Fibroblast of lung (primary cell): ENCODE measurements around the gene UHRF2. TPM values are rescaled to one million over a fixed set of nuclear protein-coding genes. Genes with fewer than 3 reads are reported as not detected.

ENCODE experiments used
- DNase-seq, 2 donors: peaks; one replicate each; pipeline versions ENCODE4 v3.0.0 to v3.0.0-alpha.2; 2010; ENCODE audit warnings: low read depth in 2 of 2
- H2AFZ ChIP-seq: 2 replicates; pipeline ENCODE4 v1.5.1; 2012; ENCODE audit warnings: low read length, control low read depth, inconsistent platforms
- H3K27ac ChIP-seq: 2 replicates; pipeline ENCODE4 v1.5.1; 2011; ENCODE audit warnings: low read length, control low read depth; ENCODE audit not compliant: insufficient read depth
- H3K27me3 ChIP-seq: 2 replicates; pipeline ENCODE4 v1.5.1; 2011; ENCODE audit warnings: mild to moderate bottlenecking, low read length; ENCODE audit not compliant: control insufficient read depth, insufficient read depth
- H3K36me3 ChIP-seq: 2 replicates; pipeline ENCODE4 v1.5.1; 2011; ENCODE audit warnings: low read length; ENCODE audit not compliant: control insufficient read depth, insufficient read depth
- H3K4me1 ChIP-seq: 2 replicates; pipeline ENCODE4 v1.5.1; 2011; ENCODE audit warnings: low read length; ENCODE audit not compliant: control insufficient read depth, insufficient read depth; ENCODE audit errors: extremely low read depth
- H3K4me2 ChIP-seq: 2 replicates; pipeline ENCODE4 v1.5.1; 2011; ENCODE audit warnings: low read length, control low read depth; ENCODE audit not compliant: insufficient read depth; ENCODE audit errors: extremely low read depth
- H3K4me3 ChIP-seq, 4 experiments: fragments of 200-600 bp in 1 of 4; sonication (generic) in 1 of 4; replicated peaks in 1 of 4; 2 replicates each; pipeline ENCODE4 v1.5.1; 2011 to 2016; ENCODE audit warnings: low read length in 4 of 4, low read depth in 3 of 4, mild to moderate bottlenecking in 3 of 4, control low read depth in 2 of 4, inconsistent platforms in 1 of 4, mixed read lengths in 1 of 4; ENCODE audit not compliant: insufficient read depth in 1 of 4; ENCODE audit errors: control extremely low read depth in 1 of 4
- H3K79me2 ChIP-seq: 2 replicates; pipeline ENCODE4 v1.5.1; 2012; ENCODE audit warnings: mild to moderate bottlenecking, low read length, inconsistent platforms; ENCODE audit not compliant: control insufficient read depth, insufficient read depth
- H3K9ac ChIP-seq: 2 replicates; pipeline ENCODE4 v1.5.1; 2011; ENCODE audit warnings: mild to moderate bottlenecking, low read length, control low read depth; ENCODE audit not compliant: insufficient read depth
- H3K9me3 ChIP-seq: 2 replicates; pipeline ENCODE4 v1.5.1; 2012; ENCODE audit warnings: low read depth, low read length; ENCODE audit not compliant: control insufficient read depth, insufficient read depth
- H4K20me1 ChIP-seq: 2 replicates; pipeline ENCODE4 v1.5.1; 2011; ENCODE audit warnings: low read length; ENCODE audit not compliant: control insufficient read depth, insufficient read depth; ENCODE audit errors: extremely low read depth
- CTCF ChIP-seq, 2 donors: IDR thresholded peaks in 1 of 2; conservative IDR thresholded peaks in 1 of 2; 1 replicate in 1 of 2; 2 replicates in 1 of 2; pipeline ENCODE4 v1.5.1; 2011 to 2012; ENCODE audit warnings: low read length in 2 of 2, control low read depth in 1 of 2, inconsistent platforms in 1 of 2, low read depth in 1 of 2, mild to moderate bottlenecking in 1 of 2
- EZH2 ChIP-seq: IDR thresholded peaks from 2 replicates; pipeline ENCODE4 v1.5.1; 2012; ENCODE audit warnings: low read length, control low read depth, mild to moderate bottlenecking; ENCODE audit errors: missing control alignments
- polyA plus RNA-seq, 2 donors: library from polyadenylated mRNA; depleted of rRNA in 1 of 2; stranded (reverse) in 1 of 2; unstranded in 1 of 2; fragments of >200 nt; gene quantifications; 2 replicates each; pipeline ENCODE4 v1.2.1, GENCODE V29; 2011 to 2012; ENCODE audit warnings: missing spikeins in 1 of 2
- total RNA-seq: library from RNA; depleted of rRNA; stranded (reverse); fragments of >200 nt; gene quantifications from 2 replicates; pipeline ENCODE4 v1.2.1, GENCODE V29; 2014

The UHRF2 gene
- total and polyA plus RNA-seq, 2 donors (not counting 1 experiment from before 2014, with no cell fraction given), result 28.8 to 81.7 TPM

- peak; percentile 42 to 53 for DNase-seq
- Histone ChIP-seq H3K79me2 (peaks cover 95% of the 10 kb centered on the region), H3K27ac (no peak overlapping the region), H2AFZ (no peak overlapping the region), H3K4me3 (no peak overlapping the region), H3K36me3 (peaks cover 1% of the 10 kb centered on the region), H3K4me2 (no peak overlapping the region), H3K27me3 (no peaks in the 10 kb centered on the region), H3K4me1 (no peaks in the 10 kb centered on the region), H3K9ac (no peak overlapping the region), H3K9me3 (no peaks in the 10 kb centered on the region), H4K20me1 (no peaks in the 10 kb centered on the region)
- no peak for TF ChIP-seq EZH2
- TF ChIP-seq CTCF (conservative IDR thresholded peaks at IDR 0.05 in 1 of 2, IDR thresholded peaks at IDR 0.05 in 1 of 2; ENCODE audit: low read depth in 1 of 2, low read length in 2 of 2), result no peak
Observed at GRCh38 chr9:6426117-6426516, 13.1 kb downstream of the UHRF2 start.

DNA sequence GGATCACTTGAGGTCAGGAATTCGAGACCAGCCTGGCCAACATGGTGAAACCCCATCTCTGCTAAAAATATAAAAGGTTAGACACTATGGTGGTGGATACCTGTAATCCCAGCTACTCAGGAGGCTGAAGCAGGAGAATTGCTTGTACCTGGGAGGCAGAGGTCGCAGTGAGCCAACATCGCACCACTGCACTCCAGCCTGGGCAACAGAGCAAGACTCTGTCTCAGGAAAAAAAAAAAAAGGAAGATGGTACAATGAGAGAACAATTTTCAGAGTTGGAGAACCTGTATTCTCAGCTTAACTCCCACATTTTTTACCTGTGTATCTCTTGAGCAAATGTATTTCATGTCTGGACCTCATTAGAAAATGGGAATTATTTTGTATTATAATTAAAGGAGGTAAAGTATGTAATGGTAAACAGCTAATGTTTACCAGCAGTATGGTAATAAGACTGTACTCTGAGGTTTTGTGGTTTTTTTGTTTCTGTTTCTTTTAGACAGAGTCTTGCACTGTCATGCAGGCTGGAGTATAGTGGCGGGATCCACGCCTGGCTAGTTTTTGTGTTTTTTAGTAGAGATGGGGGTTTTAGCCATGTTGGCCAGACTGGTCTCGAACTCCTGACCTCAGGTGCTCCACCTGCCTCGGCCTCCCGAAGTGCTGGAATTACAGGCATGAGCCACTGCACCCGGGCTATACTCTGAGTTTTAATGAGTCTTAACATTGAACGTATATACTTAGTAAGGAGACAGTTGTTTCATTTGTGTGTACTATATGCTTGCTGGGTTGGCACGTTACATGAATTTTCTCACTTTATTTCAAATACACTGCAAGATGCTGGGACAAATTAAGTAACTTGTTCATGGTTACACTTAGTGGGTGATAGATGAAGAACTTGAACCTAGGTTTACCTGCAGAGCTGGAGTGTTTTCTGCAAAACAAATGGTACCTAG is 16.2 kb downstream of the UHRF2 start:
- no peaks in the 10 kb centered on the region for H4K20me1 ChIP-seq
- H3K4me1 ChIP-seq, result no peaks in the 10 kb centered on the region
- no peak overlapping the region for H3K27ac ChIP-seq
- H3K4me3 ChIP-seq, result no peak overlapping the region
- TF ChIP-seq CTCF (conservative IDR thresholded peaks at IDR 0.05 in 1 of 2, IDR thresholded peaks at IDR 0.05 in 1 of 2; ENCODE audit: low read depth in 1 of 2, low read length in 2 of 2) (no peak), EZH2 (no peak)
- no peaks in the 10 kb centered on the region for H3K9me3 ChIP-seq
- H2AFZ ChIP-seq, result no peak overlapping the region
- no peaks in the 10 kb centered on the region for H3K36me3 ChIP-seq
- no peak overlapping the region for H3K4me2 ChIP-seq
- no peak for DNase-seq
- no peaks in the 10 kb centered on the region for H3K27me3 ChIP-seq
- peaks cover 98% of the 10 kb centered on the region for H3K79me2 ChIP-seq
- no peak overlapping the region for H3K9ac ChIP-seq

DNA sequence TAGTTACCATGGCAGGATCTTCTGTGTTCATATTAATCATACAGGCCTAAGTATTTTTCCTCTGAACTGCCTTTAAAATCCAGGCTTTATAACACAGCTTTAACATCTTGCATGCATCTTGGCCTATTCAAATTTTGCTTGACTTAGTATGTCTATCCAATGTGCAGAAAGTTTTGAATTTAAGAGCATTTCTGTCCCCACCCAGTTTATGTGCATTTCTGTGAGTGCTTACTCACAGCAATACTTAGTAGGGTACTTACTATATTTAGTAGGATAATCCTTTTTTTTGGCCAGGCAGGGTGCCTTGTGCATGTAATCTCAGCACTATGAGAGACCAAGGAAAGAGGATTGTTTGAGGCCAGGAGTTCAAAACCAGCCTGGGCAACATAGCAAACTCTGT is 18.0 kb downstream of the UHRF2 start:
- no peaks in the 10 kb centered on the region for H4K20me1 ChIP-seq
- DNase-seq, result no peak
- no peak overlapping the region for H3K27ac ChIP-seq

More for the DNA sequence above, 18.0 kb downstream of the UHRF2 start:
- H2AFZ ChIP-seq, result no peak overlapping the region
- no peaks in the 10 kb centered on the region for H3K9me3 ChIP-seq
- H3K4me1 ChIP-seq, result no peaks in the 10 kb centered on the region
- H3K36me3 ChIP-seq, result no peaks in the 10 kb centered on the region
- peaks cover 98% of the 10 kb centered on the region for H3K79me2 ChIP-seq
- TF ChIP-seq CTCF (conservative IDR thresholded peaks at IDR 0.05 in 1 of 2, IDR thresholded peaks at IDR 0.05 in 1 of 2; ENCODE audit: low read depth in 1 of 2, low read length in 2 of 2) (no peak), EZH2 (no peak)
- H3K4me3 ChIP-seq, result no peak overlapping the region
- no peaks in the 10 kb centered on the region for H3K27me3 ChIP-seq
- no peak overlapping the region for H3K9ac ChIP-seq
- H3K4me2 ChIP-seq, result no peak overlapping the region
